Measurements from ENCODE around the gene EPHB3. TPM values are rescaled to one million over a fixed set of nuclear protein-coding genes. Genes with fewer than 3 reads are reported as not detected.

EPHB3 gene
- total RNA-seq, 2 experiments from 2014 or later, result 0.12 to 0.22 TPM

DNA sequence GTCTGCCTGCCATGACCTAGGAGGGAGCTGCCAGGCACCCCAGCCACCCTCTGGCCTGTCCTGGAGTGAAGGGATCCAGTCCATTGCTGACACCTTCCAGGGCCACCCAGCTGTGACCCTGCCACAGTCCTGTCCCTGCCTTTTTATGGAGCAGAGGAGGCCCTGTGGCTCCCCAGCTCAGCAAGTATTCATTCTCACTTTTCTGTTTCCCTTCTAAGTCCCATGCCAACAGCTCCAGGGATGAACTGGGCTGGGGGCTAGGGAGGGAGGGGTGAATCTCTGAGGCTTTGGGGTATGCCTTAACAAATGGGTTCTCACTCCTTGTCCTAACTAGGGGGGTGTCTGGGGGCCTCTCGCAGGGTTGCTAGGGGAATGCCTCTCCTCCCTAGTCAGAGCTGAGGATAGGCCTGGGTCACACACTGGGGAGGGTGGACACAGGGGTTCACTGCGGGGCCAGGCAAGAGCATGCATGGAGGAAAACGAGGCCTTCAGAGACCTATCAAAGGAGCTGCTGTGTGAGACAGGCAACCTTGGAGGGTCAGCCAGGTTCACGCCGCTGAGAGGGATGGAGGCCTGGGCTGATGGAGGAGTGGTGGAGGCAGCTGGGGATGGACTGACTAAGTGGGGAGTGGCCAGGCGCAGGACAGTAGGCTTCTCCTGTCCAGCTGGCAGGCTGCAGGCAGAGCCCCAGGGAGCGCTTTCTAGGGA lies 31.8 kb downstream of the EPHB3 start:
- Mint-ChIP-seq H3K27me3 (no peaks in the 10 kb centered on the region), H3K27ac (no peak overlapping the region), H3K4me1 (no peaks in the 10 kb centered on the region), H3K9me3 (no peaks in the 10 kb centered on the region), H3K36me3 (ENCODE audit: low read depth) (no peaks in the 10 kb centered on the region), H3K4me3 (no peak overlapping the region)
- DNase-seq, result no peak
- CTCF ChIA-PET, result no interaction called here
- POLR2A ChIA-PET, result no interaction called here

DNA sequence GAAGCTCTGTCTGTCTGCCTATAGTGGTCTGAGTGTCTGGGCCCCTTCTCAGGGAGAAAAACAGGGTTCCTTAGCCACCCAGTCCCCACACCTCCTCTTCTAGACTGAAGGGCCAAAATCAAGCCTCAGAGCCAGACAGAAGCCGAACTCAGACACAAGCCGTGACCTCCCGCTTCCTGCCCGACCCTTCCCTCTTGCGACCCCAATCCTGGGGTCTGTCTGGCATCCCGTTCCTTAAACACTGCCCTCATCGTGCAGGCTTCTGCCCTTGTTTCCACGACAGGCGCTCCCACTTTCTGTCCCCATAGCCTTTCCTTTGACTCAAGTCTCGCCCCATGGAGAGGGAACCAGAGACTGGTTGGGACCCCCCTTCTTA lies 32.3 kb downstream of the EPHB3 start:
- H3K27ac Mint-ChIP-seq, result no peak overlapping the region
- DNase-seq, result no peak
- H3K36me3 Mint-ChIP-seq (ENCODE audit: low read depth), result no peaks in the 10 kb centered on the region
- H3K4me3 Mint-ChIP-seq, result no peak overlapping the region
- no peaks in the 10 kb centered on the region for H3K4me1 Mint-ChIP-seq
- no peaks in the 10 kb centered on the region for H3K27me3 Mint-ChIP-seq
- H3K9me3 Mint-ChIP-seq, result no peaks in the 10 kb centered on the region
- ChIA-PET POLR2A (no interaction called here), CTCF (no interaction called here)

DNA sequence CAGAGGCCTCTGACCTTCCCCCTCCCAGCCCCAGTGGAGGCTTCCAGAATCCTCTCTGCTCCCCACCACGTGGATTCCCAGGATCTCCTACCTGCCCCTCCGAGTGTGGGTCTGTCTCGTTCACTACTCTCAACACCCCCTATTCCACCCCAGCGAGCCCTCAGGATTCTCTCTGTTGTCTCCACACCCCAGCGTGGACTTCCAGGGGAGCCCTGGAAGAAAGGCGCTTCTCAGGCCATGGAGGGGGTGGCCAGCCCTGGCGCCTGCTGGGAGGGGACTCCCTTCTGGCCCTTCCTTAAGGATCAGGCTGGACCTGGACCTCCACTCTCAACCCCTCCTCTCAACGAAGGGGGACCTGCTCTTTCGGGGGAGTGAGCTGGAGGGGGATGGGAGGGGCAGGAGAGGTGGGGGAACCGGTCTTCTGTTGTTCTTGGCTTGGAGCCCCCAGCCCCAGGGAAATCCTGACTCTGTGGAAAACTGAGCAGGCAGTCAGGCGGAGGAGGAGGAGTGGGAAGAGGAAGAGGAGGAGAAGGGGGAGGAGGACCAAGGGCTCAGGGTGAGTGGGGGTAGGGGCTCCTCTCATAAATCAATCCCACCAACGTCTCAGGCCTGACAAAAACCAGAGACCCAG lies 32.9 kb downstream of the EPHB3 start:
- CTCF ChIA-PET, result no interaction called here
- H3K4me3 Mint-ChIP-seq, result no peak overlapping the region

DNA sequence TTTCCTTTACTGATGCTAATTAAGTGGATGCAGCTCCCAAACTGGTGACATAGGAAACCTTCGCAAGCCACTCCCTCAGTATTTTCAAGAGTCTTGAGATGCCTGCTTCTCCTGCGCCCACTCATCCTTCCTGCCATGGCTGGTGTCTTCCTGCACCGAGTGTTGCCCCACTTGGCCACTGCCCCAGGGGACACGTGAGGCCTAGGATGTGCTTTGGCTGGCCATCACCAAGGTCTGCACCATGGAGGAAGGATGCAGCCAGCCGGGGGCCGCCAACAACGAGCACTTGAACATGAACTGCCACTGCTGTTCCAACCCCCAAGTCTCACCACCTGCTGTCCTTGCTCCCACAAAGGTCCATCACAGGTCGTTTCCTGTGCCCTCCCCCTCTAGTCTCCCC lies 34.1 kb downstream of the EPHB3 start:
- no peaks in the 10 kb centered on the region for H3K4me1 Mint-ChIP-seq
- no peak overlapping the region for H3K4me3 Mint-ChIP-seq
- H3K27ac Mint-ChIP-seq, result no peak overlapping the region
- H3K36me3 Mint-ChIP-seq (ENCODE audit: low read depth), result no peaks in the 10 kb centered on the region
- POLR2A ChIA-PET, result no interaction called here
- peaks cover 10% of the 10 kb centered on the region for H3K27me3 Mint-ChIP-seq
- CTCF ChIA-PET, result no interaction called here
- no peaks in the 10 kb centered on the region for H3K9me3 Mint-ChIP-seq
- no peak for DNase-seq

More for the DNA sequence above, 32.9 kb downstream of the EPHB3 start:
- DNase-seq, result no peak
- no peaks in the 10 kb centered on the region for H3K9me3 Mint-ChIP-seq
- no peak overlapping the region for H3K27ac Mint-ChIP-seq
- no peaks in the 10 kb centered on the region for H3K36me3 Mint-ChIP-seq (ENCODE audit: low read depth)
- no peaks in the 10 kb centered on the region for H3K4me1 Mint-ChIP-seq
- no peaks in the 10 kb centered on the region for H3K27me3 Mint-ChIP-seq
- POLR2A ChIA-PET, result no interaction called here

DNA sequence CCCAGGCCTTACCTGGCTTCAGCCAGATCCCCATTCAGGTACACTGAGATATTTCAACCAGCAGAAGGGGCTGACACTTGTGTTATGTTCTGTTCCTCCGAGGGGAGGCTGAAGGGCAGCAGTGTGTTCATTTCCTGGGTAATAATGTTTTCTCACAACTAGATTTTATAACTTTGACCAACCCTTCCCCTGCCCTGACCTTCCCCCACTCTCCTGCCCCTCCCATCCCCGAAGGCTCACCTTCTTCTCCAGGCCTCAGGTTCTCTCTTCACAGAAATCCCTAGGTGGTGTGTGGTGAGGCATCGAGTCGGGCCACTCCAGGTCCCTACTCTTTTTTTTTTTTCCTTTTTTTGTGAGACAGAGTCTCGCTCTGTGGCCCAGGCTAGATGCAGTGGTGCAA lies 34.6 kb downstream of the EPHB3 start:
- ChIA-PET POLR2A (interaction anchor here (0.7 kb wide), 1 partner anchor 10 kb away, joined by 3 read pairs; no protein-coding TSS in a partner anchor), CTCF (interaction anchor here (1.0 kb wide), 1 partner anchor 10 kb away, joined by 3 read pairs; no protein-coding TSS in a partner anchor)
- Mint-ChIP-seq H3K4me3 (no peak overlapping the region), H3K9me3 (no peaks in the 10 kb centered on the region), H3K27me3 (peaks cover 15% of the 10 kb centered on the region), H3K4me1 (no peaks in the 10 kb centered on the region), H3K27ac (no peak overlapping the region), H3K36me3 (ENCODE audit: low read depth) (no peaks in the 10 kb centered on the region)
- DNase-seq, result no peak

DNA sequence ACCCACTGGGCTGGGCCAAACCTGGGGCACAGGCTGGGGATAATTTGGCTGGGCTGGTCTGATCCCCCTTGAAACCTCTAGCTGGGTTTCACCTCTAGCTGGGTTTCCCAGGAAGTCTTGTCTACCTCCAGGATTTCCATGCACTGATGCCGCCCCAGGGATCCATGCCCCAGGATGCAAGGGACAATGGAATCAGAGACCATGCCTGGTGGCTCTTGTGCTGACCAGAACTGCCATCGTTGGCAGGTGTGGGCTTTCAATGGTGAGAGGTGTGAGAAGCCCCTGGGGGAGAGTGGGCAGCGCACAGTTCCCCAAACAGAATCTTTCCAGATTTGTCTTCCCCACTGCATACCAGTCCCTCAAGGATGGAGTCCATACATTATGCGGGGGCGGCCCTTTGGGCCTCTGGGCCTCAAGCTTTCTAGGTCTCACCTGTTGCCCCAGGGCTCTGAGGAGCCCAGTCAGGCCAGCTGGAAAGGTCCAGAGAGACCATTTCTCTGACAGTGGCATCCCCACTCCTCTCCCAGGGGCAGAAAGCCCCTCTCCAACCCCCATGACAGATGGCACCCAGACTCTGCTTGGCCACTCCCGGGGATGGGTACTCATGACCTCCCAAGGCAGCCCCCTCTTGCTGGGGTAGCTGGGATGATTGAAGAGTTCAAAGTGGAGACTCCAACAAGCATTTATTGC lies 35.4 kb downstream of the EPHB3 start:
- DNase-seq, result no peak
- no peak overlapping the region for H3K27ac Mint-ChIP-seq
- H3K36me3 Mint-ChIP-seq (ENCODE audit: low read depth), result no peaks in the 10 kb centered on the region
- no peaks in the 10 kb centered on the region for H3K9me3 Mint-ChIP-seq
- ChIA-PET POLR2A (interaction anchor here (0.7 kb wide), 1 partner anchor 11 kb away, joined by 3 read pairs; no protein-coding TSS in a partner anchor), CTCF (interaction anchor here (1.0 kb wide), 1 partner anchor 9 kb away, joined by 3 read pairs; no protein-coding TSS in a partner anchor)
- H3K27me3 Mint-ChIP-seq, result peaks cover 19% of the 10 kb centered on the region
- H3K4me1 Mint-ChIP-seq, result no peaks in the 10 kb centered on the region
- no peak overlapping the region for H3K4me3 Mint-ChIP-seq

DNA sequence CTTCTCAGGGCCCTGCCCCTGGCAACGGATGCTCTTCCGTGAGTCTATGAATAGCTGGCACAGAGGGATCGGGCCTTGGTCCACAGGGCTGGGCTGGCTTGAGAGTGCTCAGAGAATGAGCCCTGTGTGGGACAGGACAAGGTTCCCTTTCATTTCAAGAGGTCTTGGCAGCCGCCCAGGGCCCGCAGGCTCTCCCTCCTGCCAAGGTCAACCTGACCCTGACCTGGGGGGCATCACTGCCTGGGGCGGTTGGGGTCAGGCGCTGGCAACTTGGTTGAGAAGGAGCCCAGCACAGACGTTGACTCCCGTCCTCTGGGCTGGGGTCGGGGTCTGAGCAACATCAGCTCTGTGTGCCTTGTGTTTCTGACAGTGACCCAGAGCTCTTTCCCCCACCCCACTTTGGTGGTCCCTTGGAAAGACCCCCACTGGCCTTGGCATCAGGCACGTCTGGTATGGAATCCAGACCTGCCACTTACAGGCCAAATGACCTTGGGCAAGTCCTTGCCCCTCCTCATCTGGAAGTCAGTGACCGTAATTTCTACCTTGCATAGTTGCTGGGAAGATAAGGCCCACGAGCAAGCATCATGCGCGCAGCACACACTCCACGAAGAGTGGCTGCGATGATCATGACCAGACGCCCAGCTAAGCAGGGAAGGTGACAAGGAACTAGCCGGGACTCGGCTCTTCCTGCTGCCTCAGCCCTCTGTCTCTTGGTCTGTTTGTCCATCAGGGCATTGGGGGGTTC lies 36.4 kb downstream of the EPHB3 start:
- peaks cover 5% of the 10 kb centered on the region for H3K4me1 Mint-ChIP-seq
- POLR2A ChIA-PET, result no interaction called here
- CTCF ChIA-PET, result no interaction called here

DNA sequence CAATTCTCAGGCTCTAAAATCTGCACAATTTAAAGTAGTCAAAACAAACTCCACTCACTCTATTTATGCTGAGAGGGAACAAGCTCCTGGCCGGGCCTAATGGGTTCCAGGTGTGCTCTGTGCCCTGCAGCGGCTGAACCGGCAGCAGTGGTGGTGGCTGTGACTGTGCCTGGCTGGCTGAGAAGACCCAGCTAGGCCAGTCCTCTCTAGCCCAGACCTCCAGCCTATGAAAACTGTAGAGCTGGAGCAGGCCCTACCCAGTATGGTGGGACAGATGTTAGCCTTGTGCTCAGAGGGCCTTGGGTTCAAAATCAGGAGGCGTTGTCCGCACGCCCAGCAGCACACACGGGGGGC lies 37.0 kb downstream of the EPHB3 start:
- Mint-ChIP-seq H3K4me3 (no peak overlapping the region), H3K9me3 (no peaks in the 10 kb centered on the region)
- POLR2A ChIA-PET, result no interaction called here

More for the DNA sequence above, 36.4 kb downstream of the EPHB3 start:
- no peaks in the 10 kb centered on the region for H3K36me3 Mint-ChIP-seq (ENCODE audit: low read depth)
- H3K4me3 Mint-ChIP-seq, result no peak overlapping the region
- H3K27me3 Mint-ChIP-seq, result peaks cover 28% of the 10 kb centered on the region
- no peaks in the 10 kb centered on the region for H3K9me3 Mint-ChIP-seq
- H3K27ac Mint-ChIP-seq, result no peak overlapping the region
- DNase-seq, result no peak

DNA sequence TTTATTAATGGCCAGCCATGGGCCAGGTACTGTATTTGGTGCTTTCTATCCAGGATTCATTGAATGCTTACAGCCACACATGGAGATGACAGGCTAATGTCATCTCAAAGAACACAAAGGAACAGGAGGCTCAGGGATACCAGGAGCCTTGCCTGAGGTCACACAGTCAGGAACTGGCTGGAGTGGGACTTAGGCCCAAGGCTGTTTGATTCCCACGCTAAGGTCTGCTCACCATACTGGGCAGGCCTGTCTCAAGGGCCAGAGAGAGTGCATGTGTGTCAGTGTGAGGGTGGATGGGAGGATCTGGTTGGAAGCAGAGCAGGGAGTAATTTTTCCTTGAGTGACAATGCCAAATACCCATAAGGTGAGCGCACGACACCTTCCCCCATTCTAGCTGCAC lies 37.6 kb downstream of the EPHB3 start:
- no peaks in the 10 kb centered on the region for H3K9me3 Mint-ChIP-seq
- H3K4me1 Mint-ChIP-seq, result peaks cover 8% of the 10 kb centered on the region
- peaks cover 37% of the 10 kb centered on the region for H3K27me3 Mint-ChIP-seq
- H3K4me3 Mint-ChIP-seq, result no peak overlapping the region
- no peak overlapping the region for H3K27ac Mint-ChIP-seq
- POLR2A ChIA-PET, result no interaction called here
- CTCF ChIA-PET, result no interaction called here
- no peak for DNase-seq
- no peaks in the 10 kb centered on the region for H3K36me3 Mint-ChIP-seq (ENCODE audit: low read depth)

More for the DNA sequence above, 37.0 kb downstream of the EPHB3 start:
- no peak for DNase-seq
- Mint-ChIP-seq H3K27ac (no peak overlapping the region), H3K36me3 (ENCODE audit: low read depth) (no peaks in the 10 kb centered on the region), H3K4me1 (peaks cover 5% of the 10 kb centered on the region), H3K27me3 (peaks cover 34% of the 10 kb centered on the region)
- CTCF ChIA-PET, result no interaction called here

DNA sequence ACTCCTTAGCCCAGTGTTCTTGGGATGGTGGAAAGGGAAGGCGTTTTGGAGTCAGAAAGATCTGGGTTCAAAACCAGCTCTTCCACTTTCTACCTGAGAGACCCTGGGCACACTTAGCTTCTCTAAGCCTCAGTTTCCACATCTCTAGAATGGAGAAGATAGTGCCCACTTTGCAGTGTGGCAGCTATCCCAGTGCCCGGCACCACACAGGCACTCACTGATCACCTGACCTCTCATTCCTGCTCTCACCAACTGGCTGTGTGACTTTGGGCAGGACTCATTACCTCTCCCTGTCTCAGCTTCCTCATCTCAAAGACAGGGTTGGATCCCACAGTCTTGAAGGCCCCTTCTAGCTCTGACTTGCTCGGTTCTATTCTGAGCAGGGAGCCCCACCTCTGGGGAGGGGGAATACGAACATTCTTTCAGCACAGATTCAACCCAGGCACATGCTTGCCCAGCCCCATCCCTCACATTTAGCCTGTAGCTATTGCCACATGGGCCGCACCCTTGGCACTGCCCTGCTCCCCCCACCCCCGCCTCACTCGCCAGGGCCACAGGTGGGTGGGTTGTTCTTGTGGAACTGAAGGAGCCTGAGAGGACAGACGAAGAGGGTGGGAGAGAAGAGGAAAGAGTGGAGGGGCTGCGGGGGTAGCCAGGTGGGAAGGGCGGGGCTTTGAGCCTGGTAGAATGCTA lies 39.2 kb downstream of the EPHB3 start:
- POLR2A ChIA-PET, result no interaction called here
- no peaks in the 10 kb centered on the region for H3K36me3 Mint-ChIP-seq (ENCODE audit: low read depth)
- CTCF ChIA-PET, result no interaction called here
- H3K27ac Mint-ChIP-seq, result no peak overlapping the region
- no peaks in the 10 kb centered on the region for H3K9me3 Mint-ChIP-seq
- H3K4me1 Mint-ChIP-seq, result peaks cover 8% of the 10 kb centered on the region
- no peak overlapping the region for H3K4me3 Mint-ChIP-seq
- H3K27me3 Mint-ChIP-seq, result peaks cover 51% of the 10 kb centered on the region
- no peak for DNase-seq

DNA sequence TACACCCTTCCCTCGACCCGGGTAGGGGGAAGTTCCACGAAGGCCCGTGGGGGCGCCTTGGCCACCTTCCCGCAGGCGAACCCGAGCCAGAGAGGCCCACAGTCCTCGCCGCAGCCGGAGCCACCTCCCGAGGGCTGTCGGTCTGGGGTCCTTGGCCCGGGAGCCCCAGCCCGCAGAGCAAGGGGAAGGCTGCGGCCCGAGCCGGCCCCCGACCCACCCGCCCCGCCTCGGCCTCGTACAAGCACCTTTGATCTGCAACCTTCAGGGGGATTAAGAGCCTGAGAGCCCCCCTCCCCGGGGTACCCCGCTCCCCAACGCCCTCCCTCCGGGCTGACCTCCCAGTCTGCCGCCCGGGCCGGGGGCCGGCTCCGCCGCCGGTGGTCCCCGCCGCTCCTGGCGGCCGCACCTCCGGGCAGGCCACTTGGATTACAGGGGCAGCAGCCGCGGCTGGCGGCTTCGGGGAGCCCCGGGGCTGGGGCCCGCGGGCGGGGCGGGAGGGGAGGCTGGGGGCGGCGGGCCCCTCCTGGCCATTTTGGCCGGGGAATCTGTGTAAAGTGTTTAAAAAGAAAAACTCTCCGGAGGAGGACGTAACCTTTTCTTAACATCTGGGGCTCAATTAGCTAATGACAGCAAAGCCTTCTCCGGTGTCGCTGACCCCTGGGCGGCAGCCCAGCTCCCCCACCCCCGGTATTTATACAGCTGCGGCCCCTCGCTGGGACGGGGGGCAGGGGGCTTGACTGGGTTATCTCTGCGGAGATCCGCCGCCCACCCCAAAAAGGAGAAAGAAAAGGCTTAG lies 40.2 kb downstream of the EPHB3 start:
- Mint-ChIP-seq H3K4me3 (no peak overlapping the region), H3K27me3 (peaks cover 59% of the 10 kb centered on the region), H3K4me1 (peaks cover 8% of the 10 kb centered on the region), H3K27ac (no peak overlapping the region), H3K36me3 (ENCODE audit: low read depth) (no peaks in the 10 kb centered on the region), H3K9me3 (no peaks in the 10 kb centered on the region)
- POLR2A ChIA-PET, result no interaction called here
- DNase-seq, result no peak
- CTCF ChIA-PET, result no interaction called here
